HepG2 (cell line): ENCODE measurements around the gene CTSA. TPM values are rescaled to one million over a fixed set of nuclear protein-coding genes. Genes with fewer than 3 reads are reported as not detected.

Experiments
- CREBL2 ChIP-seq: sonication (generic); formaldehyde crosslinking; IDR thresholded peaks from 2 replicates; pipeline ENCODE4 v1.8.1; 2023; ENCODE audit warnings: missing genetic modification reagents, mild to moderate bottlenecking, borderline replicate concordance
- HHEX ChIP-seq: IDR thresholded peaks from 2 replicates; pipeline ENCODE4 v1.6.1; 2016; ENCODE audit warnings: control low read depth
- HMG20B ChIP-seq: conservative IDR thresholded peaks from 2 replicates; pipeline ENCODE4 v1.6.1; 2016; ENCODE audit warnings: missing genetic modification reagents, missing compliant biosample characterization
- HNF1B ChIP-seq: sonication (generic); formaldehyde crosslinking; IDR thresholded peaks from 2 replicates; pipeline ENCODE4 v1.5.1; 2020; ENCODE audit warnings: mild to moderate bottlenecking, moderate library complexity, missing genetic modification reagents
- KDM1A ChIP-seq: IDR thresholded peaks from 2 replicates; pipeline ENCODE4 v1.6.1; 2016; ENCODE audit warnings: missing compliant biosample characterization
- NR2F6 ChIP-seq, 2 experiments: IDR thresholded peaks; 2 replicates each; pipeline ENCODE4 v1.6.1; 2016; ENCODE audit warnings: antibody characterized with exemption in 1 of 2, mild to moderate bottlenecking in 1 of 2
- POLR2AphosphoS5 ChIP-seq: IDR thresholded peaks from 2 replicates; pipeline ENCODE4 v1.6.1; 2012; ENCODE audit warnings: low read depth, low read length
- PREB ChIP-seq: sonication (generic); formaldehyde crosslinking; IDR thresholded peaks from 2 replicates; pipeline ENCODE4 v1.4.0; 2020; ENCODE audit warnings: missing genetic modification reagents
- PRMT3 ChIP-seq: sonication (generic); formaldehyde crosslinking; IDR thresholded peaks from 2 replicates; pipeline ENCODE4 v1.8.1; 2022; ENCODE audit warnings: low read depth, mild to moderate bottlenecking, moderate library complexity, missing genetic modification reagents, borderline replicate concordance
- SAFB2 ChIP-seq: sonication (generic); formaldehyde crosslinking; IDR thresholded peaks from 2 replicates; pipeline ENCODE4 v1.5.1; 2020; ENCODE audit warnings: missing genetic modification reagents, low read depth, mild to moderate bottlenecking, borderline replicate concordance
- TBX3 ChIP-seq: fragments of 450-650 bp; IDR thresholded peaks from 2 replicates; pipeline ENCODE4 v1.6.1; 2017; ENCODE audit warnings: antibody characterized with exemption, mild to moderate bottlenecking, inconsistent platforms, borderline replicate concordance
- ZBTB44 ChIP-seq: sonication (generic); formaldehyde crosslinking; IDR thresholded peaks from 2 replicates; pipeline ENCODE4 v1.4.0; 2020; ENCODE audit warnings: missing genetic modification reagents
- ZBTB8A ChIP-seq: sonication (generic); formaldehyde crosslinking; IDR thresholded peaks from 2 replicates; pipeline ENCODE4 v1.4.0; 2020; ENCODE audit warnings: mild to moderate bottlenecking, low read depth, missing genetic modification reagents, borderline replicate concordance
- ZFY ChIP-seq: sonication (generic); formaldehyde crosslinking; IDR thresholded peaks from 2 replicates; pipeline ENCODE4 v1.4.0; 2020; ENCODE audit warnings: missing genetic modification reagents
- ZKSCAN5 ChIP-seq: sonication (generic); formaldehyde crosslinking; IDR thresholded peaks from 2 replicates; pipeline ENCODE4 v1.5.1; 2020; ENCODE audit warnings: mild to moderate bottlenecking, missing genetic modification reagents
- ZNF225 ChIP-seq: sonication (generic); formaldehyde crosslinking; IDR thresholded peaks from 2 replicates; pipeline ENCODE4 v1.4.0; 2020; ENCODE audit warnings: mild to moderate bottlenecking, missing genetic modification reagents
- ZNF275 ChIP-seq: sonication (generic); formaldehyde crosslinking; IDR thresholded peaks from 2 replicates; pipeline ENCODE4 v1.8.0; 2022; ENCODE audit warnings: missing genetic modification reagents, mild to moderate bottlenecking, inconsistent platforms, borderline replicate concordance
- ZNF510 ChIP-seq: sonication (generic); formaldehyde crosslinking; IDR thresholded peaks from 2 replicates; pipeline ENCODE4 v1.4.0; 2020; ENCODE audit warnings: low read depth, mild to moderate bottlenecking, missing genetic modification reagents
- ZNF576 ChIP-seq: sonication (generic); formaldehyde crosslinking; IDR thresholded peaks from 2 replicates; pipeline ENCODE4 v1.4.0; 2020; ENCODE audit warnings: mild to moderate bottlenecking, missing genetic modification reagents
- ZNF672 ChIP-seq: sonication (generic); formaldehyde crosslinking; IDR thresholded peaks from 2 replicates; pipeline ENCODE4 v1.8.1; 2022; ENCODE audit warnings: missing genetic modification reagents
- ZNF691 ChIP-seq: sonication (generic); formaldehyde crosslinking; IDR thresholded peaks from 2 replicates; pipeline ENCODE4 v1.4.0; 2020; ENCODE audit warnings: missing genetic modification reagents, low read depth, mild to moderate bottlenecking, borderline replicate concordance
- ZNF720 ChIP-seq: sonication (generic); formaldehyde crosslinking; IDR thresholded peaks from 2 replicates; pipeline ENCODE4 v1.4.0; 2020; ENCODE audit warnings: missing genetic modification reagents
- ZNF782 ChIP-seq: sonication (generic); formaldehyde crosslinking; IDR thresholded peaks from 2 replicates; pipeline ENCODE4 v1.4.0; 2020; ENCODE audit warnings: missing genetic modification reagents, mild to moderate bottlenecking, borderline replicate concordance
- polyA plus RNA-seq, 8 experiments: library from polyadenylated mRNA; depleted of rRNA in 3 of 8; stranded (reverse) in 7 of 8; unstranded in 1 of 8; fragments of >200 nt; fragmentation: Illumina TruSeq in 4 of 8; extraction: Trizol in 4 of 8; gene quantifications; 2 replicates each; pipeline versions ENCODE4 v1.2.1 to v1.2.3, GENCODE V29; 2011 to 2016; ENCODE audit warnings: low read depth in 4 of 8, missing spikeins in 1 of 8, mixed read lengths in 1 of 8; ENCODE audit not compliant: insufficient read depth in 1 of 8
- total RNA-seq, 5 experiments: library from RNA; depleted of rRNA; stranded (reverse); fragments of >200 nt; fragmentation: Illumina TruSeq; extraction: Trizol; gene quantifications; 2 replicates each; pipeline ENCODE4 v1.2.3, GENCODE V29; 2016; ENCODE audit warnings: low read depth in 1 of 5

The CTSA gene
- total and polyA plus RNA-seq, 2 of the 13 experiments (the other 11 are each of a cell fraction or from before 2014, with no cell fraction given): 202 to 231 TPM

GRCh38 chr20:45934046-45934585 is 43.0 kb downstream of the CTSA start (continued):
- TF ChIP-seq HNF1B (CRISPR knock-in tag): 0 out of 2 replicates have a peak, but pooled peaks have one; percentile 93
- TF ChIP-seq POLR2AphosphoS5: no peak
- peak; percentile 77 for TF ChIP-seq CREBL2 (CRISPR knock-in tag)
- TF ChIP-seq NR2F6 (IDR thresholded peaks at IDR 0.05): no peak; the same call in 1 of the 2 replicates
- TF ChIP-seq NR2F6 (CRISPR knock-in tag; IDR thresholded peaks at IDR 0.05): no peak
- TF ChIP-seq ZNF576 (CRISPR knock-in tag): no peak; the same call in 1 of the 2 replicates
- peak; percentile 4; the same call in 1 of the 2 replicates for TF ChIP-seq KDM1A (CRISPR knock-in tag)
- TF ChIP-seq PREB (CRISPR knock-in tag): peak; percentile 84; the same call in 1 of the 2 replicates
- TF ChIP-seq ZNF691 (CRISPR knock-in tag): no peak; the same call in 1 of the 2 replicates
- TF ChIP-seq ZBTB8A: peak; percentile 84; the same call in 1 of the 2 replicates
- TF ChIP-seq SAFB2 (CRISPR knock-in tag): no peak
- peak; percentile 71; the same call in 1 of the 2 replicates for TF ChIP-seq ZNF672 (CRISPR knock-in tag)
- peak; percentile 3 for TF ChIP-seq ZNF275
- no peak; the same call in 1 of the 2 replicates for TF ChIP-seq HMG20B
- TF ChIP-seq HHEX (CRISPR knock-in tag): no peak
- TF ChIP-seq TBX3: 0 out of 2 replicates have a peak, but pooled peaks have one; percentile 14
- TF ChIP-seq ZNF782 (CRISPR knock-in tag): no peak
- no peak; the same call in 1 of the 2 replicates for TF ChIP-seq ZBTB44
- no peak for TF ChIP-seq ZFY (CRISPR knock-in tag)
- TF ChIP-seq ZNF510: peak; percentile 85; the same call in 1 of the 2 replicates
- TF ChIP-seq PRMT3 (CRISPR knock-in tag): 0 out of 2 replicates have a peak, but pooled peaks have one; percentile 26
- TF ChIP-seq ZNF225 (CRISPR knock-in tag): peak; percentile 96
- no peak for TF ChIP-seq ZKSCAN5 (CRISPR knock-in tag)
- TF ChIP-seq ZNF720: no peak
